NCI-H524 (cell line): ENCODE results near the gene USP48.
"Not testable (repeated sequence)": the region's sequence is repeated elsewhere in the genome, so short reads cannot be mapped to it uniquely, and the experiment has no call there.

ENCODE experiments used
- DNase-seq, 2 experiments: peaks; one replicate each; lab custom pipeline; 2025; lab: John Stamatoyannopoulos, UW

USP48 gene

GRCh38 chr1:21814981-21815582, 32.1 kb upstream of the USP48 start:
- DNase-seq = no peak

DNA sequence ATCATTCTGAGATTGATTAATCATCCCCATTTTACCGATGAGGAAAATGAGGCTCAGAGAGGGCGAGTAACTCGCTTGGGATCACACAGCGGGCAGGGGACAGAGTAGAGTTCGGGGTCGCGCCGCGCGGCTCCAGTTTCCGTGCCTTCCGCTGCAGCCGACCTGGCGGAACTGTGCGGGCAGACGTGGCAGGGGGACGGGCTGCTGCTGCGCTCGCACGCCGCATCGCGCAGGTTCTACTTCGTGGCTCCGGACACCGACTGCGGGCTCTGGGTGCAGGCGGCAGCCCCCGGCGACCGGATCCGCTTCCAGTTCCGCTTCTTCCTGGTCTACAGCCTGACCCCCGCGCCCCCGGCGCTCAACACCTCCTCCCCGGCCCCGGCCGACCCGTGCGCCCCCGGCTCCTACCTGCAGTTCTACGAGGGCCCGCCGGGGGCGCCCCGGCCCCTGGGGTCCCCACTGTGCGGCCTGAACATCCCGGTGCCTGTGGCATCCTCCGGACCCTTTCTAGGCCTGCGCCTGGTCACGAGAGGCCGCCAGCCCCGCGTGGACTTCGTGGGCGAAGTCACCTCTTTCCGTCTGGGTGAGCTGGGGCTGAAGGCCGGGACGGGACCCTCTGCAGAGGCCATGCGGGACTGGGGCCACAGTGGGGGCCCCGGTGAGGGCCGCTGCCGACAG, 31.4 kb upstream of the USP48 start:
- DNase-seq = peak in 1 of 2 experiments; percentile 23

- DNase-seq = no peak
Observed at GRCh38 chr1:21813542-21813941, 30.6 kb upstream of the USP48 start.

DNA sequence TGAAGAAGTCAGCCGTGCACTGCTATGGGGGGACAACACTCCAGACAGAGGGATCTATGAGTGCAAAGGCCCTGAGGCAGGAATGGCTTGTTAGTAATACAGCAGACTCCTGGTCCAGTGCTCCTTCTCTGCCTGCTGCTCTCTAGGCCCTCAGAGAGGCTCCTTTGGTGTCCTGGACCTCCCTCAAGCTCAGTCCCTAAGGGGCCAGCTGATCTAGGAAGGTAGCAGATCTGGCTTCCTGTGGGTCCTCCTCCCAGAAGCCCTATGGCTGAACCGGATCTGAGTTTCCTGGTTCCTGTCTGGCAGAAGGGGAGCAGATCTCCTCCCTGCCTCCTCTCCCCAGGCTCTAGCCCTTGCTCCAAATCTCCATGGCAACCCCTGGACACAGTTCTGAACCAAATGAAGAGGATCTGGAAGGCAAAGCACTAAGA, 28.9 kb upstream of the USP48 start, which contains the start of gene LDLRAD2:
Gene LDLRAD2, plus strand, starts transcription at position 391 of the 431 bp plus-strand sequence. CDS start 187 bp downstream, outside the sequence.
- no peak for DNase-seq

DNA sequence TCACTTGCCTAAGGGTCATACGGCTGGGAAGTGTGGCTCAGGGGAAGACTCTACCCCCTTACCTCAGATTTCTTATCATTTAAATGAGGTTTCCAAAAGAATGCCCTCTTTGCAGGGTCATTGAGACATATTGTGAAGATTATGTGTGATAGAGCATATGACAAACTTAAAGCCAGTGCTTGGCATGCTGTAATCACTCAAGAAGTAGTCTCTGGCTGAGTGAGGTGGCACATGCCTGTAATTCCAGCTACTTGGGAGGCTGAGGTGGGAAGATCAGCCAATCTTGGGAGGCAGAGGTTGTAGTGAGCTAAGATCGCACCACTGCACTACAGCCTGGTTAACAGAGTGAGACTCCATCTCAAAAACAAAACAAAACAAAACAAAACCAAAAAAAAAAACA, 21.6 kb upstream of the USP48 start:
- no peak for DNase-seq

- DNase-seq = no peak
Observed at GRCh38 chr1:21801100-21801499, 18.2 kb upstream of the USP48 start.

DNA sequence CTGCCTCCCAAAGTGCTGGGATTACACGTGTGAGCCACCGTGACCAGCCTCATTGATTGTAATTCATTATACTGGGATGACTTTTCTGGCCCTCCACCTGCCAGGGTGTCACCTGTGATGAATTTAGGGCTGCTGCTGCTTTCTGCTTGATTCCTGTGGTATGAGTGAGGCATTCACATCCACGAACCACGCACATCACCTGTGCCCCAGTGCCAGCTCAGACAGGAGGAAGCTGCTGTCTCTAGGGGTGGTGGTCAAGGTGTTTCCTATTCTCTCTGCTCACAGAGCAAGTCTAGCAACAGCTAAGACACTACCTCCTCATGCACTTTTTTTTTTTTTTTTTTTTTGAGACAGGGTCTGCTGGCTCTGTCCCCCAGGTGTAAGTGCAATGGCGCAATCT, 16.8 kb upstream of the USP48 start:
- no peak for DNase-seq

- DNase-seq = no peak
Observed at GRCh38 chr1:21795075-21795474, 12.1 kb upstream of the USP48 start.

- DNase-seq = no peak
Observed at GRCh38 chr1:21794656-21795055, 11.7 kb upstream of the USP48 start.

GRCh38 chr1:21793104-21793503, 10.2 kb upstream of the USP48 start:
- DNase-seq = no peak

GRCh38 chr1:21786640-21787039, 3.7 kb upstream of the USP48 start:
- DNase-seq = no peak

DNA sequence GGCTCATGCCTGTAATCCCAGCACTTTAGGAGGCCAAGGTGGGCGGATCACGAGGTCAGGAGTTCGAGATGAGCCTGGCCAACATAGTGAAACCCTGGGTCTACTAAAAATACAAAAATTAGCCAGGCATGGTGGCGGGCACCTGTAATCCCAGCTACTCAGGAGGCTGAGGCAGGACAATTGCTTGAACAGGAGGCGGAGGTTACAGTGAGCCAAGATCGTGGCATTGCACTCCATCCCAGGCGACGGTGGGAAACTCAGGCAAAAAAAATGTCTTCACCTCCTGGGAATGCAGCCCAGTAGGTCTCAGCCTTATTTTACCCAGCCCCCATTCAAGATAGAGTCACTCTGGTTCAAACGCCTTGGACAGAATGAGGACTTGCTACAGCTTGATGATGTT, 2.8 kb upstream of the USP48 start:
- not testable (repeated sequence) for DNase-seq

- no peak for DNase-seq
Observed at GRCh38 chr1:21783679-21784603, 992 bp upstream of the USP48 start.

DNA sequence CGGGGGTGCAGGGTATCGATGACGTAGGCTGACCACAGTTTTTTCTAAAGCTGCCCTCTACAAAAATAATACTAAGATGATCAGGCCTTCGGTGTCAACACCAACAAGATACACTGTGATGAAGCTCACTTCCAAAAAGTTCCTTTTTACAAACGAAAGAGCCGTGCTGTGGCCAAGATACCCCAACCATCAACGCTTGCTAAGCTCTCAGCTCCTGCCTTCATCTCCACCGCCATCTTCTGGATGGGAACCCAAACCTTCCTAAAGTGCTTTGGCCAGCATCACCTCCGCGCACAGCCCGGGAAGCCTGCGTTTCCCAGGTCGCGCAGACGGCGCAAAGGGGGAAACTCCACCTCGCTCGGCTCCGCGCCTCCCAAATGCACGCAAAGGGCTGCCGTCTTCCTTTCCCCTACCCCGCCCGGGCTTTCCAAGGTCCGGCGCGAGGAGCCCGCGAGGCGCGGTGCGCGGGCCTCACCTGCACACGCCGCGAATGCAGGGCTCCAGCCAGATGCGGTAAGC, 541 bp downstream of the USP48 start:
- peak; percentile 55 to 66 for DNase-seq

GRCh38 chr1:21781815-21782348, 1.1 kb downstream of the USP48 start:
- no peak for DNase-seq

DNA sequence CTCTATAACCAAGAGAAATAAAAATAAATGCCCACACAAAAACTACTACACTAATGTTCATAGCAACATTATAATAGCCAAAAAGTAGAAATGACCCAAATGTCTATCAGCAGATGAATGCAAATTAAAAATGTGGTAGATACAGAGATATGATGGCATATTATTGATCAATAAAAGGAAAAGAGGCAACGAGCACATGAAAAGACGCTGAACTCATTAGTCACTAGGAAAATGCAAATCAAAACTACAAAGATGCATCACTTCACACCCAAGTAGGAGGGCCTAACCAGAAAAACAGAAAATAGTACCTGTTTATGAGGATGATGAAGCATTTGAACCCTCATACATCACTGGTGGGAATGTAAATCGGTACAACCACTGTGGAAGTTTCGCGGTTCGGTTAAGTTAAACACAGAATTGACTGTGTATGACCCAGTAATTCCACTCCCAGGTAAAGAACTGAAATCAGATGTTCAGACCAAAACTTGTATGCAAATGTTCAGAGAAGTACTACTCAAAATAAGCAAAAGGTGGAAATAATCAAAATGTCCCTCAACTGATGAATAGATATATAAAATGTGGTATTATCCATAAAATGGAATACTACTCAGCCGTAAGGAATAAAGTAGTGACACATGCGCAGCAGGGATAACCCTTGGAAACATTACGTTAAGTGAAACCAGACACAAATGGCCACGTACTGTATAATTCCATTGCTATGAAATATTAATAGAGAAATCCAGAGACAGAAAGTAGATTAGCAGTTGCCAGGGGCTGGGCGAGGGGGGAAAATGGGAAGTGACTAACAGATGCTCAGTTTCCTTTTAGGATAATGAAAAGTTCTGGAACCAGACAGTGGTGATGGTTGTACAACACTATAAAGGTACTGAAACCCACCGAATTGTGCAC, 3.1 kb downstream of the USP48 start:
- no peak for DNase-seq

- no peak for DNase-seq
Observed at GRCh38 chr1:21778405-21778727, 4.6 kb downstream of the USP48 start.

GRCh38 chr1:21776925-21777324, 6.0 kb downstream of the USP48 start:
- DNase-seq = not testable (repeated sequence)

DNA sequence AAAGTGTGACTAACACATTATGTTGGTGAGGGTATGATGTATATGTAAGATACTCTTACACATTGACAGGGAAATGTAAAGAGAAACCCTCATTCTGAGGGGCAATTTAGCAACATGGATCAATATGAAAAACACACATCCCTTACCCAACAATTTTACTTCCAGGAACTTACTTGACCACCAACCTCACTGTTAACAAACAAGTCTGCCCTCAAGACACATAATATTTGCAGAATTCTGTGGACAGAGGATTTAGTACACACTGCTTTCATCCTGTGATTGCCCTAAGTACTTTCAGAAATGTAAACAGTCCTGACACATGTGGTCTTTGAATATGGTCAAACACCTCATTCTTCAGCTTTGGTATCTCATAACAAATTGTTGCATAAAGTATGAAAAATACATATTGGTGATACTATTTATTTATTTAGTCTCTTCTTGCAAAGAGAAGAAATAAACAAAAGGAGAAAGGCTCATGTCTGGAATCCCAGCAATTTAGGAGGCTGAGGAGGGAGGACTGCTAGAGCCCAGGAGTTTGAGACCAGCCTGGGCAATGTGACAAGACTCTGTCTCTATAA, 6.9 kb downstream of the USP48 start:
- DNase-seq = no peak

GRCh38 chr1:21775550-21775914, 7.4 kb downstream of the USP48 start:
- no peak for DNase-seq
